COLO668 (cell line): ENCODE results near the gene RINL.

Experiments
- DNase-seq: peaks from one replicate; lab custom pipeline; 2025; ENCODE audit not compliant: unreplicated experiment; lab: John Stamatoyannopoulos, UW

RINL gene

DNA sequence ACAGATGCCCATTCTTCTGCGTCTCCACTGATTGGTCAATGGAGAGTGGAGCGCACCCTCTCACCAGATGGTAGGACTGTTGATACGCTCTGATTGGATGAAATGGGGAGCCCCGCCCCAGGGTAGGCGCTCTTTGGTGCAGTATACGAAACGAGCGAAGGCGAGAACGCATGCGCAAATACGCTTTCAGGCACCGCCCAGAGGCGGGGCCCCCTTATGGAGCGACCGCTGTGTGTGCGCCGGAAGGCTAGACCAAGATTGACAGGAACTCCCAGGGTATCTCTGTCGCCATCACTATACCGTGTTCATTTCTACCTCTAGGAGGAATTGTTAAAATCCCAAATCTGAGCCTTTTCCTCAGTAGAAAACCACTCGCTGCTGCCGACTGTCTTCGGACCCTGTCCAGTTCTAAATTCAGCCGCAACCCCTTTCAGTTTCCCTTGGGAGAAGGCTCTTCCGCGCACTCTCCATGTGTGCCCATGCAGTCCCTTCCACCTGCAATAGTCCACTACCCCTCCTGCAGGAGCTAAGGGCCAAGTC, 27.6 kb downstream of the RINL start:
- peak; percentile 100 for DNase-seq

DNA sequence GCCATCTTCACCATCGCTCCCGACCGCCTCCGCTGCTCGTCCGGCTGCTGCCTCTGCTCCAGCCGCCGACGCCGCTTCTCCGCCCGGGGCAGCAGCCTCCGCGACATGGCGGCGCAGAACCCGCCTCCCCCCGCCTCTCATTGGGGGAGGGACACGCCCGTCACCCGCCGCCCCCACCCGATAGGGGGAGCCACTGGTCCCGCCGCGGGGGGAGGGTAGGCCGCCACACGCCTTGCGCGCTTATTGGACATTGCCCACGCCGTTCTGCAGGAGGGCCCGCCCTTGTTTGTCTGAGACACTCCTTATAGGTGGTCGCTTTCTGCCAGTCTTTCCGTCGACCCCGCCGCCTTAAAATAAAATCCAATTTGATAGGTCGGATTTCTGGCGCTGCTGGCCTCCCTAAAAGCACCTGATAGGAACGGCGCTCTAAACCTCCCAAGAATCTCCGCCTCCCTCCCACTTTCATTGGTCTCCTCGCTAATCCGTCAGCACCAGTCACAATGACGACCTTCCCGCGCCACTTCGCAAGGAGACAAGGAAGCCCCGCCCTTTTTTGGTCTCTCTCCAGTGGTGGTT, 28.1 kb downstream of the RINL start, which contains the start of gene HNRNPL:
Gene HNRNPL (minus strand): TSS at position 127 of the 576 bp plus-strand sequence. CDS start 20 bp downstream, at position 107.
- peak; percentile 100 for DNase-seq

DNA sequence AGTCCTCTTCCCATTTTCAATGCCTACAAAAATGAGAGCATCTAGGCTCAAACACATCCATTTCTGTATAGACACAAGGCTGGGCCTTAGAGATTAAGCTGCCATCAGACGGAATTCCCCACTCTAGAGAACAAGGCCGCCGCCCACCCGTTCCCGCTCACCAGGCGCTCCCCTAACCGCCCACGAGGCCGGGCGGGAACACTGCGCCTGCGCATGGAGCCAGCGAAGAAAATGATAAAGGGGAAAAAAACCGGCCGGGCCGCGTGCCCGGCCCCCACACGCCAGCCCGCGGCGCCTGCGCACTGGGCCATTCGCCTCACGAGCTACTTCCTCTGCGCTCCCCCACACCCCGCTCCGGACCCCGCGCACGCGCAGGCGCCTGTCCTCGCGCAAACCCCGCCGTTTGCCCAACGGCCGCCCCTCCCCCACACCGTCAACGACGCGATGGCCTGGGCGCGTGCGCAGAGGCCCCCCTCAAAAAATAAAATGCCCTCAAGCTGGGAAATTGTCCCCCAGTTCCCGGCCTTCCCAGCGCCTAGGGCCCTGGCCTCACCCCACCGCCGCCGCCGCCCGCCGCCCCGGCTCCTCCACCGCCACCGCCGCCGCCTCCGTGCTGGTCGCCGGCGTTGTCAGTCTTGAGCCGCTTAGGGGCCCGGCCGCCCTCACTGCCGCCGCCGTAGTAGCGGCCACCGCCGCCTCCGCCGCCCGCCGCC, 28.8 kb downstream of the RINL start:
- peak; percentile 98 for DNase-seq

DNA sequence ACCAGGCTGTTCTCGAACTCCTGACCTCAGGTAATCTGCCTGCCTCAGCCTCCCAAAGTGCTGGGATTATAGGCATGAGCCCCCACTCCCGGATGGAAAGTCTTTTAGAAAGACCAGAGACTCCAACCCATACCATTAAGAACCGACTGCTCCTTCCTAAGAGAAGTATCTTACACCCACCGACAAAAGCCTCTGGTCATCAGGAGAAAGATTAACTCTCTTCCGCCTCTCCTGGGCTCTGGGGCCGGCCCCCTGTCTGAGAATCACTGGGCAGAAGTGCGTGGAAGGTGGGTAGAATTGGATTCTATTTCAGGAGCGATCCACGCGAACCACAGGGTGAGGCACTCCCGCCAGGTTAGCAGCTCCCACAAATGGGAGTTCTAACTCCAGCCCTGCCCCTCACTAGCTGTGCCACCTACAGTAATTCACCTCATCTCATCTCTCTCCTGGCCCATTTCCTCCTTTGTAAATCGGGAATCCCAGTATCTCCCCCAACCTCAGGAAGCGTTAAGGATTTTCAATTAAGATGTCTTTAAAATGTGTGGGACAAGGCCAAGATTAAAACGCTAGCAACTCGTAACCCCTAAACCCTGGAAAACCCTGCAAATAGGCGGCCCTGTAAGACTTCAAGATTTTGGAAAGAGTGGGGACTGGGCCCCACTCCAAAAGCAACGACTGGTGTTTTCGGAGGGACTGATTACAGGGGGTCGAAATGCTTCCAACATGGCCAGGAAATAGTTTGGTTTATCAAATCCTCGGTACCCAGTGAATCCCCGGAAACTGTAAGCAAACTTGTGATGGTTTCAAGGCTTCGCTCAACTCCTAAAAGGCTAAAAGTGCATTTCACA, 29.6 kb downstream of the RINL start:
- DNase-seq = peak; percentile 13

DNA sequence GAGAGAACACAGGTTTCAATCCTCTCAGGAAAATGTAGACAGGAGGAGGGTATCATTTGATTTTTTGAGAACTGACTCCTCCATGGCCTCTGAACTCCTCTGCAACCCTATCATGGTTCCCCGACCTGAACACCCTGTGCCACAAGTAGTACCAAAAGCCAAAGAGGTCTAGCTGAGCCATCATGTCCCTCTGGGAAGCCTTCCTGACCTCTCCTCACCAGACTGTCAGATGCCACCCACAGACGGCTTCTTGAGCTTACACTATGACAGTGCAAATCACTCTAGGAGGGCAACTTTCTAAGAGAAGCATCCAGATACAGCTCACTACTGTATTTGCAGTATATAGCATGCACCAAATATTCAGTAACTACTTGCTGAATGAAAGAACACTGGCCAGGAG, 32.0 kb downstream of the RINL start:
- no peak for DNase-seq

DNA sequence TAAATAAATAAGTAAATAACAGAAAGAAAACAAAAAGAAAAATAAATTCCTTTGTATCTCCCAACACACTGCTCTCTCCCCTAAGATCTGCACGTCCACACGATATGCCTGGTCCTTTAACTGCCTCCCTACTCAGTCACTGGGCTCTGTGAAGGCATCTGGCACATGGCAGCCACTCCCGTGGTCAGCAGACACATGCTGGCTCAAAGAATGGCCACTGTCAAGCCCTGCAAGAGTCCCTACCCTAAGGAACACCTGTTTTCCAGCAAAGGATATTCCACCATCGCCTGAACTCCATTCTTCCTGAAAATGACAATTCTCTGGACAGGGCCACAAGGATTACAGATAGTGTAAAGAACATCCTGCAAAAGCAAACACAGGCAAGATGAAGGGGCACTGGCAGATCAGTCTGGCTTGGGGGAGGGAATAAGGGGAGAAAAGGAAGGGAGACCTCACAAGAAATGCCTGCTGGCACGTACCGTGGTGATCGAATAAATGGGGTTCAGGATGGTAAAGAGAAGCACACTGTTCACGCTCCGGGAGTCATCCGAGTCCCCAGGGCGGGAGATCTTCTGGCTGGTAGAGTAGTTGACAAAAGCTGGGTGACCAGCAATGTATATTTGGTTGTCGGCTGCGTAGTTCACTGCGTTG, 32.6 kb downstream of the RINL start:
- no peak for DNase-seq

DNA sequence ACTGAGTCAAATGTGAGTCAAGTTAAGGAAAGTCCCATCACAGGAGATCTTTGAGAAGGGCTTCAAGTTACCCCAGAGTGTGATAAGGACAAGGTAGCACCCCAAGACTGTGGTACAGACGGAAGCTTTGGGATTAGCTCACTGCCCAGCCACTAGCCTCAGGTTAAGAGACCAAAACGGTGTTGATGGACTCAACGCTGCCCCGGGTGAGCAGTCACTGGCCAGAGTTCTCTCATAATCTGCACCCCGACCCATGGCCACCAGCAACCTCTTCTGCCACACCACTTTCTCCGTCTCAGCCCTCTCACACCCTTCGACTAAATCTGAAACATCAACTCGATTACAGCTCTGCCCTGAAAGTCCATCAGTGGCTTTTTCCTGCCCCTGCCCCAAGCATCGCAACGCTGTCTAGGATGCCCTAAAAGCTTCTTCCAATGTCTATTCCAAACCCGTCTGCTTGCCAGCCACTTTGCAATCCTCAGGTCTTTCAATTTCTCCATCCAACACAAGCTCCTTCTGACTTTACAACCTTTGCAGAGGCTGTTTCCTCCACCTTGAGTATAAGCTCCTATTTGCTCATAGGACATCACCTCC, 33.9 kb downstream of the RINL start:
- no peak for DNase-seq

DNA sequence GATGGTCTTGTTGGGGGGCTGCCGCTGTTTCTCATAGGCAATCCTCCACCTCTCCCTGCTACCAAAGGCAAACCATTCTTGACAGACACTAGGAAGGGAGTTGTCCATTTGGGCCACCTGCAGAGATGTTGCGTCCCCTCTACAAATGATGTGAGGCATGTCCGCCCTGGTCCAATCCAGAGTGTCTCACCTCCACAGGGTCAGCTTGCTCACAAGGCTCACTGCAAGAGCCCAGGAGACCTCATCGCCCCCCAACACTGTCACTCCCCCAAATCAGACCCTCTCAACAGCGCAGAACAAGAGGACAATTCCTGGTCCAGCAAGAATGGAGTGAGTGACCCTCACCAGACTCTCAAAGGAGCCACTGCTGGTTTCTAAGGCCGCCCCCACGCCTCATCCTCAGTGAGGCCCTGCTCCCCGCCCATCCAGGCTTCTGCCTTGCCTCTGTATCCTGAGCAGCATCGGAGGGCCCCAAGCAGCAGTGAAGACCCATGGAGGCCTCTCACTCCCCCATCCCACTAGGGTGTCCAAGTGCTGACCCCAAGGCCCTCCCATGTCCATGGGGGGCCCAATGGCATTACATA, 34.8 kb downstream of the RINL start:
- no peak for DNase-seq

DNA sequence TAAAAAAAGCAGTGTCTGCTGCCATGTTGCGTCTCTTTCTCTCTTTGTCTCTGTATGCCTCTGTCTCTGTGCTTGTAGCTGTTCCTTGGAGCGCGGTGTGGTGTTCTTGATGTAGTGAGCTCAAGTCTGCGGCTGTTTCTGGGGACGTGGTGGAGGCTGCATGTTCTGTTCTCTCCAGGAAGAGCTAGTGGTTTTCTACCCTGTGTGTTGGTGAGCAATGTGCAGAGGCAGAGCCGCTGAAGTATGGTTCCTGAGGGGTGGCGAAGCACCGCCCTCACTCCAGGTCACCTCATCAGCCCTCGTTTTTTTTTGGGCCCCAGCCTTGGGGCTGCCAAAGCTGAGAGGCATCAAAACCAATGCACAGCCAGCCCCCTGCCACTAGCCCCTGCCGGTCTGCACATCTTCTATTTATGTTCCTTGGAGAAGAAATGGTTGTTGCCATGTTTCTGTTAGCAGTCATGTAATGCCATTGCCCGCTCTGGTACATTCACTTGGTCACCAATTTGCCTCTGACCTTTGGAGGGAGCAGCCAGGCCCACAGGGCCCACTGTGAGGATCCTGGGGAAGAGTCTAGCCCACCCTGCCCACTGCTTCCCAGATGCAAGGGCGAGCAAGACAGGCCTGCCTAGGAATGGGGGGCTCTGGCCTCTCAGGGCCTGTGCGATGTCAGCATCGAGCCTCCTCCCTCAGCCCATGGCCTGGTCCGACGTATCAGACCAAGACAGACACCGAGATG, 35.5 kb downstream of the RINL start:
- no peak for DNase-seq

DNA sequence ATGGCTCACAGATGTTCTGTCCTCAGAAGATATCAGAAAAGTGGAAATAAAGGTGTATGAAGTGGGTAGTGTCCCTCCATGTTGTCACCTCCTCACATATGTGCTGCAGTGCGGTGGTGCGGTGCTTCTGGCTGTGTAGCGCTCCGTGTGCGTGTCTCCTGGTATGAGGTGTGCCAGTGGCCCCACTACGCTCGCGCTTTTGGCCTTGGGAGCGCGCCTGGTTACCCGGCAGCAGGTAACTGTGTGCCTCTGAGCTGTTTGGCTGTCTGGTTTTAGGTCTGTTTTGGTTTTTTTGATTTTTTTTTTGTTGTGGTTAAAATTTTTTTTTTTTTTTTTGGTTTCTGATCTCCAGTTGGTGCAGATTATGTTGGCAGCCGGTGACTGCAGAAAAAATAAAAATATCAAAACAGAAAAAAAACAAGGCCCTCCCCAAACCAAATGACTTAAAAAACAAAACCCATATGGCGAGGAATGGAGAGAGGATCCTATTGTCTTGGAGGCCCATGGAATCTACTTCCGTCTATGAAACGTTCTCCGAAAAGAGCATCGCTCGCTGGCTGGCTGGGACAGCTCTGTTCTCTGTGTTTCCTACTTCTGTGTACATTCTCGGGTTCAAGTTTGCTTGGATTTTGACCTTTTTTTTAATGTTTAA, 36.2 kb downstream of the RINL start:
- DNase-seq = no peak

DNA sequence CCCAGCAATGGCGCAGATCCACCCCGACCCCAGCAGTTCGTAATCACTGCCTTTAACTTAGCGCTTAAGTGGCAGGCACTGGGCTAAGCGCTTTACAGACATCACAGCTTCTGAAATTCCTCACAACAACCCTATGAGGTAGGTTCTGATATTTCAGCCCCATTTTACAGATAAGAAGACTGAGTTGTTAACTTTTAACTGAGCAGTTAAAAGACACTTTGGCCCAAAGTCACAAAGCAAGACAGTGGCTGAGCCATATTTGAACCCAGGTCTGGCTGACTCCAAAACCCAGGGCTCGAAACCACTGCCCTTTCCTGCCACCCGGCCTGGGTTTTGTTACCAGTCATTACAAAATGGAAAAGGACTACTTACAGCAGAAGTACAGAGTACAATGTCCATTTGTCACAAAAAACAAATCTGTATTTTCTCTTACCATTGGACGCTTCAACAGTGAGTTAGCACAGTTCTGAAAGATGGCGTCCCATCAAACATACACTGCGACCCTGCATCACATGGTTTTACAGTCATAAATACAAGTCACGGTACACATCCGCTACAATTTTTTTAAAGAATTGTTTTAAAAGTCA, 36.8 kb downstream of the RINL start:
- no peak for DNase-seq

DNA sequence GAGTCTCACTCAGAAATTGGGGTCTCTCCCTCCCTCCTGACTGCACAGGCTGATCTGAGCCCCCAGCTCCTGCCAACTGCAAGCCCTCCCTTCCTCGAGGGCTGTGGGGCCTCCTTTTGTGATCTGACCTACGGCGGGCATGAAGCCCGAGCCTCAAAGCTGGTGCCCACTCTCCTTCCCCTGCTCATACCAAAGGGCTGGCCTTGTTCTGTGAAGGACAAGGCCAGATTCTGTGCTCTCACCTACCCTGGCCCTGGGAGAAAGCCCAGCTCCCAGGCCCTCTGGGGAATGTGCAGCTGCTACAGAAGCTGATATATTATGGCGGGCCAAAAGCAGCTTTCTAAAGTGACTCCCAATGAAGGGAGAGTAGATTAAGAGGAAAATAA, 37.5 kb downstream of the RINL start:
- no peak for DNase-seq

DNA sequence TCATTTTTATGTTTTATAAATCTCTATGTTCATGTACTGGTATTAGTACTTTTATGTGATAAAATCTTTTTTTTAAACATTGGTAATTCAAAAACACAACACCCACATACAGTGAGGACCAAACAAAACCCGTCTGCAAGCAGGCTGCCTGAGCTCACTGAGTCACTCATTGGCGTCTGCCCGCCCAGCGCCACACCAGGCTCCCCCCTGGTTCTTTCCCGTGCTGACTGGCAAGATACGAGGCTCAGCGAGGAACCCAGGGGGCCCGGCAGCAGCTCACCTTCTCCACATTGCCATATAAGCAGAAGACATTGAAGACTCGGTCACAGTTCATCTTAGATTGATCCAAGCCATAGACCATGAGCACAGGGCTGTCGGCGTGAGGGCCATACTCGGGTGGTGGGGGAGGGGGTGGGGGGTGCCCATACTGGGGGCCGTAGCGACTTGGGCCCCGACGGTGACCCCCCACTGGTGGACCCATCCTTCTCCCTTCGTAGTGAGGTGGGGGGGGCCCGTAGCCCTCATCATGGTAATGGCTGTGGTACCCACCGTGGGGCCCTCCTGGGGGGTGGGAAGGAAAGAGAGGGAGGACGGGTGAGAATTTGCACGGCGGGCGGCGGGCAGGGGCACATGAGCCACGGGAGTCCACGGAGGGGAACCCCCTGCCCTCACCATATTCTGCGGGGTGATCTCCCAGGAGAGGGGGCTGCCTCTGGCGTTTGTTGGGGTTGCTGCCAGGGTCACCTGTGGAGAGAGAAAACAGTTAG, 38.1 kb downstream of the RINL start:
- DNase-seq = no peak

DNA sequence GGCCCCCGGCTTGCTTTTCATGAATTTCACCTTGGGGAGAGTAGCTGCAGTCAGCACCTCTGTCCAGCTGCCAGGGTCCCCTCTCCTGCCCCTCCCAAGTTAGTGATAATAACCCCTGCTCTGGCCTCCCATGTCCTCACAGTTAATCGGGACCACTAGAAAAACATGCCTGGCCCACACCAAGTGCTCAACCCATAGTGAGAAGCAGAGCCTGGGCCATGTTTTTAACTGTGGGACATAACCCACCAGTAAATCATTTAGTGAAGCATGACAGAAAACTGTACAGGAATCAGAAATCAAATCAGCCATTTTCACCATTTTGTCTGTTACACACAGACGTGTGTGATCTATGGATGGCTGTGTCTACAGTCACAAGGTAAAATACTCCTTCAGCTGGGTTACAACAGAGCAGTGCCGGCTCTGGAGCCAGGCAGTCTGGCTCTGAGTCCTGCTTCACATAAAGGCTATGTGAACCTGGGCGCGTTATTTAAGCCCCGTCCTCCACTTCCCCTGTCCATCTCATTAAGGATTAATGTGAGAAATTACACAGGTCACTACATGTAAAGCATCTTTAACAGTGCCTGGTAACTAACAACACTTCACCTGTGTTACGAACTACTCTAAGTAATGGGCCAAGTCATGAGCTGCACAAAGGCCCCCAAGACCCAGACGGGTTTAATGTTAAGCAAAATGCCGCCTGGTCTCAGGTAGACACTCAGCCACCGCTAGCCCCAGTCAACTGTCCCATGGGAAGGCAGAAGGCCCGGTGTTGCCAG, 38.9 kb downstream of the RINL start:
- no peak for DNase-seq

DNA sequence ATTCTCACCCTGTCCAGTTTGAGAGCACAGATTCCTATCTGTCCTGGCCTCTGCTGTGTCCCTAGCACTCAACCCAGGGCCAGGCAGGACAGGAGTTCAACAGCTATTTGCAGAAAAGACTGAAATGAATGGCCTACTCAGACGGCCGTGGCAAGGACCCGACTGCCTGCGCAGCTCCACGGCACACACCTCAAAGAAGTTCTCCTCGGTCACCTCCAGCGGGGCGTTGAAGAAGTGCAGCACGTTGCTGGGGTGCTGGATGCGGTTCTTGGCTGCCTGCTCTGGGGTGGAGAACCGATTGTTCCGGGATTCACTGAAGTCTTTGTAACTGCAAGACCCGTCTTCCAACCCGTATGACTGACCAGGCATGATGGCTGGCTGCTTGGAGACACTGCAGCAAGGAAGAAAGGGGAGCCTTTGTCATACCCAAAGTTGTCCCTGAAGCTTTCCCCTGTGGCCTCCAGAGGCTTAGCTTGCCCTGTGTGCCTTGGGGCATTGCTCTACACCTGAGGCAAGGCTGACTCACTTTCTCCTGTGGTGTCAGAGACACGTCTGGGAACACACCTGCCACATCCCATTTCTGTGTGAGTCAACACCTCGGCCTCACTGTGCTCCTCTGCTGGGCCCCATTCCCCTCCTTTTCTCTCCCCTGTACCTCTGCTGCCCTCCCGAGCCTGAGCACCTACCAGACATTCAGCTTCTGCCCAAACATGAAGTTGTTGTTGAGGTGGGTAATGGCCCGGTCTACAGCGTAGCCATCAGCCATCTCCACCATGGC, 39.7 kb downstream of the RINL start:
- peak; percentile 34 for DNase-seq

DNA sequence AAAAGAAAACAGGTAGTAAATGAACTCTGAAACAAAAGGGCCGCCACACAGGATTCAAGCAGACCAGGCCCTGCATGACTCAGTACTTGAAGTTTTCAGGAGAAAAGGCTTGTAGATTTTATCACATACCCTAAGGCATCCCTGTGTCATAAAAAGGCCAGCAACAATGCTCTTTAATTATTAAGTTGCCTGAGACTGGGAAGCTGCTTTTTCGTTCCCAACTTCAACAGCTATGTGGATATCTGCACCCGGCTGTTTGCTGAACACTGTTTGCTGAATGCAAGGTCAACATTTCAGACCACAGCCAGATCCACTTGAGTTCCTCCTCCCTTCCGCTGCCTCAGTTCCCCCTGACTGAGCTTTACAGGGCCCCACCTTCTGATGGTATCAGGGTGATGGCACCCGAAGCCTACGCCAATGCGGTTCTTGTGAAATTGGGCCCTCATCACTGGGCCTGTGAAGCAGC, 40.4 kb downstream of the RINL start:
- peak; percentile 10 for DNase-seq
